IPS-NIHi7 (cell line): ENCODE results near the gene NHS.
A peak's percentile ranks its signal among the peaks of the same experiment; 100 is the strongest.

Experiments used
- DNase-seq: peaks from one replicate; pipeline ENCODE4 v3.0.0; 2012; ENCODE audit warnings: mixed read lengths; ENCODE audit errors: extremely low spot score

Gene NHS

GRCh38 chrX:17622331-17622730 is 247.3 kb downstream of the NHS start:
- DNase-seq = no peak

GRCh38 chrX:17623750-17624149 is 248.8 kb downstream of the NHS start:
- no peak for DNase-seq

DNA sequence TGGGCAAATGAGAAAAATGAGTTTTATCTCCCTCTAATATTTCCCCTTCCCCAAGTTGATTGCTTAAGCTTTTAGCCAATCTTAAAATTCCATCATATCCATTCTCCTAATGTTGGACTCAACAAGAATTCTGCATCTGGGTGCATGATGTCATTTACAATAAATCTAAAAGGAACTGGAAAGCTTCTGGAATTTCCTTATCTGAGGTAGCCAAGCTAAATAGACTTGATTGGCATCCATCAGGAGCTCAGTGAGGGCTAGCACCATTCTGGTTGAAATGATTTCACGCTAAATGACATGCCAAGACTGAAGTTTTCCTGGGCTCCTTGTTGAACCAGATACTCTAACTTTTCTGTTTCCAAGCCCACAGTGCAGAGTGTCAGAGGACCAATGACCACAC is 252.0 kb downstream of the NHS start:
- no peak for DNase-seq

DNA sequence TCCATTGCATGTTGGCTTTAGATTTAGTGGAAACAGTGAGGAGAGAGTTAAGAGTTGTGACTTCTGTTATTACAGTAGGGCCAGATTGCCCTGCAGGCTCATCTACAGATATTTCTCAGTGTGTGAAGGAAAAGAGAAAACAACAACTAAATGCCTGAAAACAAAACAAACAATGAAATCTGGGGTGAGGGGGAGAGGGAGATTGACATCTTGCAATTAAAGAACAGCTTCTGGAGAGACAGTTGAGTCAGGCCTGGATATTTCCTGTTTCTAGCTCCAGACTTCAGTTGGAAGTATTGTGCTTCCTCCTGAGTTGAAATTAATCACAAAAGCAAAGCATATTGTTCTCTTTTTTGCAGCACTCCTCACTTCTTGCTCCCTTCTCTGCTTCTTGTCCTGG is 254.0 kb downstream of the NHS start:
- no peak for DNase-seq

DNA sequence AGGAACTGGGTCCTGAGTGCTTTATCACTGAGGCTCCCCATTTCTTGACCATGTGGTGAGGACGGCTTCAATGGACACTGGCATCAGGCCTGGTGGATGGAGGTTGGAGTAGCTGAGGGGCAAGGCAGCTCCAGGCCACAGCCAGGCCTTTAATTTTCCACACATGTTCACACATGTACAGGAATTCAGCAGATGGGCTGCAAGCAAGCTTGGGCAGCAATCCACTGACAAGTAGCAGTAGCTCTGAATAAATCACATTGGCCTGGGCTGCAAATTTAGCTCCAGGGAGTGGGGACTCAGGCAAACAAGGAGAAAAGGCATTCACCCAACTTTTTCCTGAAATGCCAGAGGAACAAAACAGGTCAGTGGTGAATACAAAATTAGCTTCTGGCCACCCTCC is 254.5 kb downstream of the NHS start:
- no peak for DNase-seq

GRCh38 chrX:17631647-17632046 is 256.6 kb downstream of the NHS start:
- no peak for DNase-seq

- DNase-seq = no peak
Measured at GRCh38 chrX:17632942-17633341, 257.9 kb downstream of the NHS start.

GRCh38 chrX:17633546-17633945 is 258.5 kb downstream of the NHS start:
- DNase-seq = no peak

DNA sequence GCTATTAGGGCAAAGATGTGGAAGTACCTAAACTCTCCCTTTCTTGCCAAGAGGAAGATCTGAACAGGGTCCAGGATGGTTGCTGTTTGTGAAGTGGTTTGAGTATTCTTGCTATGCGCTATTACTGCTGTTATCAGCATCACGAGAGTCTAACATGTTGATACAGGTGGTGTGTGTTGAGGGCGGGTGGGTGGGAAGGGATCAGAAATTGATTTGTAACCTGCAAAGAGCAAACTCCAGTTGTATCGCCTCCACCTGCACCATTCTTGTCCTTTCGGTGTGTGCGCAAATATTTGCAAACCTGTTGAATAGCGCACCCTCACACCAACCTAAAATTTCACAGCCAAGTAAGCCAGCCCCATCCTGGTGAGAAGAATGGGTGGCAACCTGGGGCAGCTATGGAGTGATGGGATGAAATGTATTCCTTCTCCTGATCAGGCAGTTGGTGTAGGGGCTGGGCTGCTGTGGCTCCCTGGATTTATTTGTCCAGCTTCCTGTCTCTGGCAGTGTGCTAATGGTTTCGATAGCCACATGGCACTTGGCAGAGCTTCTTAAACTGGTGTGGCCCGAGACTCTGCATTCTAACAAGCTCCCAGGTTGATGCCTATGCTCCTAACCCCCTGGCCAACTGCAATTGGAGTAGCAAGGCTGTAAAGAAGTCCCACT is 259.7 kb downstream of the NHS start:
- DNase-seq = no peak

- DNase-seq = peak; percentile 90
Measured at GRCh38 chrX:17635231-17635630, 260.2 kb downstream of the NHS start.

GRCh38 chrX:17637235-17637634 is 262.2 kb downstream of the NHS start:
- no peak for DNase-seq

DNA sequence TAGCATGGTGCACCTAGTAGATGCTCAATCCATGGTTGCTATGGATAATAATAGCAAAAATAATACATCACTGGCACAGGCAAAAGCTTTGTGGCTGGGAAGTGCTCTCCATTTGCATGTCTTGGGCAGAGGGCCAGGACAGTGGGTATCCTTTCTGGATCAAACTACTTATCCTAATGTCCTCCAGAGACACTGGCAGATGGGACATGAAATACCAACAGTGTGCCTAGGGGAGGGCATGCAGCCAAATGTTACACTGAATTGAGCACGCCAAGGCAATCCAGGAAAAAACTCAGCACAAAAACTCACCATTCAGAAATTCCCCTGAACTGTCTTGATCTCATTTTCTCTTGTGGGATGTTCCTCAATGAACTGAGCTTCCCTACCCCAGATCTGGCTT is 263.7 kb downstream of the NHS start:
- no peak for DNase-seq

- DNase-seq = no peak
Measured at GRCh38 chrX:17642891-17643290, 267.9 kb downstream of the NHS start.

DNA sequence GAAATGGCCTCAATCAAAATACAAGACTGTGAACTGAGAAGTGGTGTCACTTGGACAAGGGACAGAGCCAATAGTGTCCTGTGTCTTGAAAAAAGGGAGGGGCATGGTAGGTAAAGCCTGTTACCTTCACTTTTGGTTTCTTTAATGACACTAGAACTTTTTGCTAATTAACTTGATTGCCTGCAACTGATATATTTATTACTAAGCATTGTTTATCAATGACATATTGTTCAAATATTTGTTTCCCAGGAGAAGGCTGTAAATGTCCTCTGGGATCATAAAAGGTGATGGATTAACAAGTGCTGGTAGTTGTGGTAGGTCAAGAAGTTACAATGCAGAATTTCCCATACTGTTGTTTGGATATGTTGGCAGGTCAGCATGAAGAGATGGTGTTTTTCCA is 268.5 kb downstream of the NHS start:
- DNase-seq = no peak

DNA sequence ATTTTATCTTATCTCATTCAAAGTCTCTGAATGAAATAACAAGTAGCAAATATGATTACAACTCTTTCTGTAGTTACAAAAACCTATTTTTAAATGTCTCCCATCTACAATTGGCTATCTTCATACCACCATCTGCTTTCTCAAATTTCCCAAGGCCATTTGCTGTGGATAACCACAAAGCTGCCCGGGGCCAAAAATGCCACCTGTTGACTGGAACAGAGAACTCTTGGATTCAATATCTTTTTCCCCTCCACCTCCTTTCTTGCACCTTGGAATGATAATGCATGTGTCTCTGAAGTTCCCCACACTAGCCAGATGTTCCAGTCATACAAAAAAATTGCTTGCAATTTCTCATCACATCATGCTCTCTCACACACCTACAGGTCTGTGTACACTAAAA is 269.0 kb downstream of the NHS start:
- DNase-seq = no peak

GRCh38 chrX:17654116-17654515 is 279.1 kb downstream of the NHS start:
- no peak for DNase-seq

DNA sequence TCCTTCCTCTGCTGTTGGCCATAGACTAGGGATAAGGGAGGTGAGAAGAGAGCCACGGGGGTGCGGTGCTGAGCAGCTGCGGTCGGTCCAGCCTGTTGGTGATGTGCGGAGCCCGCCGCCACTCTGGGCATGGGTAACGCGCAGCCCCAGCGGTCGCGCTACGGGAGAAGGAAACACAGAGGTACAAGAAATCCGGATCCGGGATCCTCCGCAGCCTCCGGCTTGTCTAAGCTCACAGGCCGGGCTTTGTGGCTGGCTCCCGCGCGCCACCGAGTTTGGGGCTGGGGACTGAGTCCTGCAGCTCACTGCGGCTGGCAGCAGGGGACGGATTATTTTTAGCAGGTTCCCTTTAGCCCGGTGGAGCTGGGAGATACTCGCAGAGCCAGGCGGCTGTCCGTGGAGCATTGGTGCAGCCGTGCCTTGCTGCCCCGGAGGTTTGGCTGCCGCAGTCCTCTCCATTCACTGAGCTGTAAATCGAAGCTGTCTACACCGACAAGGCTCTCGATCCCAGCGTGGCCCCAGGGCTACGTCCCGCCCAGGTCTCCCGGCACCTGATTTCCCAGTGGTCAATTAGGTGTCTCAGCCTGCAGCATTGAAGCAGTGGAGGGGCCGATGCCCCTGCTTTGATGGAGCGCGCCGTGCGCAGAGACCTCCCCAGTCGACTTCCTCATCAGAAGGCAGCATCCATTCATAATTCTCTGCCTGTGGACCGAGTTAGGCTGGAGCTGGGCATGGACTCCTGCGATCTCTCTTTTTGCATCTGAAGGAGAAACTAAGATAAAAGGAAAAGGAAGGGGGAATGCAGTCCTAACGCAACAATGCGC is 280.4 kb downstream of the NHS start:
- peak; percentile 58 for DNase-seq

DNA sequence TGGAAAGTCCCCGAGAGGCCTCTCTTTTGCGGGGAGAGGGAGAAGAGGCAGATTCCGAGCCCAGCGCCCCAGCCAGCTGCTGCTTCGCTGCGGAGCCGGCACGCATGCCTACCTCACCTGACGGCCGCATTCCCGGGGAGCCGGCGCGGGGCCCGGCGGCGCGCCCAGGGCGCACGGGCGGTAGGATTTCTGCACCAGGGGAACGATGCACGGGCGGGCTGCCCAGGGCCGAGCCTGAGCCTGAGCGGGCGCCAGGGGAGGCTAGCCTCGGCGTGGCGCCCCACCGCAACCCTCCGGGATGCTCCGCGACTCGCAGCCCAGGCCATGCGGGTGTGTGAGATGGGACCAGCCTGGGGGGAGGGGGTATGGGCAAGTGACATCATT is 281.0 kb downstream of the NHS start:
- DNase-seq = peak; percentile 31

DNA sequence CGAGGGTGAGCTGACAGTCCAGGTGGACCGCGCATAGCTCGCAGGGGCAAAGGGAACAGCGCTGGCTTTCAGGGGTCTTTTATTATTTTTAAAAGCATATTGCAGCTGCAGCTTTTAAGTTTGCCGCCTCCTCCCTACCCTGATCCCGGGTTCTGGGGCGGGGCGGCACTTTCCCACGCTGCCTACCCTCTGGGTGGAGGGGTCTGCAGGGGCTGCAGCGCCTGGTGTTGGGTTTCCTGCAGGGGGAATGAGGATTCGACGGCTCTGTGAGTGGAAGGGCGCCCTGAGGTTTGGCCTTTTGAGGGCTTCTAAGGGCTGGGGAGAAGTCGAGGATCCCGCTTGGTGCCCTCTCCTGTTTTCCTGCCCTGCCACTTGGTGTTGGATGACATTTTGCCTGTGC is 281.6 kb downstream of the NHS start:
- DNase-seq = no peak

- no peak for DNase-seq
Measured at GRCh38 chrX:17662391-17662790, 287.4 kb downstream of the NHS start.

- no peak for DNase-seq
Measured at GRCh38 chrX:17668929-17669328, 293.9 kb downstream of the NHS start.

GRCh38 chrX:17669458-17669857 is 294.5 kb downstream of the NHS start:
- peak; percentile 41 for DNase-seq

- DNase-seq = no peak
Measured at GRCh38 chrX:17669891-17670290, 294.9 kb downstream of the NHS start.

DNA sequence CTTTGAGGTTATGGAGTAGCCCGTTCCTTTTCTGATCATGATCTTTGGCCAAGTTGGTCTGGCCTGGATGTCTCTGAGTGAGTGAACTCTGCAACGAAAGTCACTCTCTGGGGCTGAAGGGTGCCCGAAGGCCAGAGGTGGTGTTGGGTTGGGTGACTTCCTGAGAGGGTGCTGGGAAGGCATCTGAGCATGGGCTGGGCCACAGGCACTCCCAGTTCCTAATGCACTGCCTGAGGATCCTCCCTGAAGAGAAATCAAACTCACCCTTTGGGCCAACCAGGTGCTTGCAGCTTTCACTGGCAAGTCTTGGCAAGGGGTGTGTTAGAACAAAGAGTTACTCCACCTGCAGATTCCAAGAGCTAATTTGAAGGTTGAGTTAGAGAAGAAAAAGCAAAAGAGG is 295.9 kb downstream of the NHS start:
- DNase-seq = no peak
